PC-9 (cell line): ENCODE data around the gene FAM43B. TPM values are rescaled to one million over a fixed set of nuclear protein-coding genes. Genes with fewer than 3 reads are reported as not detected.

Experiments
- BruUV-seq: library from RNA; stranded (reverse); fragments of 400-500 nt; replicated peaks from 2 replicates; lab custom pipeline; 2021; lab: Mats Ljungman, UMichigan
- CTCF ChIA-PET: fragments of 300-600 bp; sonication (Branson Sonifier 250); formaldehyde crosslinking; loops from one replicate; lab custom pipeline; 2022; ENCODE audit warnings: antibody characterized with exemption; lab: Charles Lee
- POLR2A ChIA-PET: fragments of 300-600 bp; sonication (Branson Sonifier 250); formaldehyde crosslinking; loops from one replicate; lab custom pipeline; 2022; ENCODE audit warnings: antibody characterized with exemption; ENCODE audit not compliant: unreplicated experiment; lab: Charles Lee
- DNase-seq, 2 experiments: peaks; one replicate each; pipeline versions ENCODE4 v3.0.0 to v3.0.0-alpha.2; 2015 to 2022; ENCODE audit warnings: mixed read lengths in 1 of 2
- H2AFZ ChIP-seq: fragments of 200-600 bp; sonication (generic); 2 replicates; pipeline ENCODE4 v1.8.1; 2017; ENCODE audit warnings: antibody characterized with exemption
- H3F3A ChIP-seq: fragments of 200-600 bp; sonication (generic); 2 replicates; pipeline ENCODE4 v1.8.1; 2017; ENCODE audit warnings: antibody characterized with exemption, mild to moderate bottlenecking, low read depth; ENCODE audit not compliant: insufficient read depth
- H3K27ac ChIP-seq: fragments of 200-600 bp; sonication (generic); 2 replicates; pipeline ENCODE4 v1.6.1; 2016; ENCODE audit warnings: mixed run types
- H3K27me3 ChIP-seq: fragments of 200-600 bp; sonication (generic); 2 replicates; pipeline ENCODE4 v1.6.1; 2016; ENCODE audit warnings: low read depth, mixed run types; ENCODE audit not compliant: insufficient read depth
- H3K36me3 ChIP-seq: fragments of 200-600 bp; sonication (generic); 2 replicates; pipeline ENCODE4 v1.6.1; 2016; ENCODE audit warnings: low read depth, mixed run types
- H3K4me1 ChIP-seq: fragments of 200-600 bp; sonication (generic); replicated peaks from 2 replicates; pipeline ENCODE4 v1.6.1; 2016; ENCODE audit warnings: mixed run types; ENCODE audit not compliant: insufficient read depth
- H3K4me2 ChIP-seq: fragments of 200-600 bp; sonication (generic); 2 replicates; pipeline ENCODE4 v1.6.1; 2017; ENCODE audit warnings: mixed run types
- H3K4me3 ChIP-seq: fragments of 200-600 bp; sonication (generic); 2 replicates; pipeline ENCODE4 v1.6.1; 2016; ENCODE audit warnings: mixed run types
- H3K79me2 ChIP-seq: fragments of 200-600 bp; sonication (generic); 2 replicates; pipeline ENCODE4 v1.6.1; 2017; ENCODE audit warnings: low read depth, mixed run types
- H3K9me2 ChIP-seq: fragments of 200-600 bp; sonication (generic); 2 replicates; pipeline ENCODE4 v1.8.1; 2017; ENCODE audit warnings: mild to moderate bottlenecking; ENCODE audit not compliant: insufficient read depth
- H3K9me3 ChIP-seq: fragments of 200-600 bp; sonication (generic); 2 replicates; pipeline ENCODE4 v1.8.1; 2016; ENCODE audit warnings: low read depth; ENCODE audit not compliant: insufficient read depth
- H4K20me1 ChIP-seq: fragments of 200-600 bp; sonication (generic); 2 replicates; pipeline ENCODE4 v1.8.1; 2017; ENCODE audit not compliant: insufficient read depth
- CTCF ChIP-seq: fragments of 200-600 bp; sonication (generic); conservative IDR thresholded peaks from 2 replicates; pipeline ENCODE4 v1.6.1; 2017; ENCODE audit warnings: mixed run types, antibody characterized with exemption, mild to moderate bottlenecking, moderate library complexity
- EZH2 ChIP-seq: fragments of 200-600 bp; sonication (generic); IDR thresholded peaks from 2 replicates; pipeline ENCODE4 v1.8.0; 2017; ENCODE audit warnings: antibody characterized with exemption, low read depth
- intact Hi-C: fragments of 100-400 bp; cut with micrococcal nuclease; formaldehyde crosslinking; loops from one replicate; pipeline ENCODE4 v1.10.0; 2022; ENCODE audit not compliant: unreplicated experiment
- total RNA-seq: library from RNA; stranded (reverse); gene quantifications from 2 replicates; pipeline ENCODE4 v1.2.3, GENCODE V29; 2021

Gene FAM43B
- total RNA-seq, 1 experiment from 2014 or later, result not detected

- Histone ChIP-seq H2AFZ (no peak overlapping the region), H3K27ac (no peak overlapping the region), H3K9me2 (no peaks in the 10 kb centered on the region), H3K4me3 (no peak overlapping the region), H3K79me2 (no peaks in the 10 kb centered on the region), H4K20me1 (no peaks in the 10 kb centered on the region), H3K4me2 (peak overlapping the region; percentile 44; the same call in 1 of the 2 replicates), H3K27me3 (no peaks in the 10 kb centered on the region), H3F3A (no peaks in the 10 kb centered on the region), H3K4me1 (no peaks in the 10 kb centered on the region), H3K9me3 (no peaks in the 10 kb centered on the region), H3K36me3 (no peaks in the 10 kb centered on the region)
- BruUV-seq, result no TSS peak
- intact Hi-C loops, result loop anchor here (1.0 to 5.0 kb wide), 3 partner anchors 118 to 673 kb away; partner anchors contain the start of gene SH2D5
- DNase-seq, result peak; percentile 56 to 76
- peak; percentile 88 for TF ChIP-seq CTCF
- TF ChIP-seq EZH2, result no peak
- POLR2A ChIA-PET, result no interaction called here
- CTCF ChIA-PET, result interaction anchor here (0.8 kb wide), 1 partner anchor 138 kb away, joined by 10 read pairs; no protein-coding TSS in a partner anchor
These were observed 30.2 kb upstream of the FAM43B start for GRCh38 chr1:20521960-20522861.

GRCh38 chr1:20526267-20526666, 26.1 kb upstream of the FAM43B start:
- no peak overlapping the region for H3K4me3 ChIP-seq
- POLR2A ChIA-PET, result no interaction called here
- DNase-seq, result no peak
- peaks cover 2% of the 10 kb centered on the region; the same call in 1 of the 2 replicates for H3F3A ChIP-seq
- H3K27ac ChIP-seq, result no peak overlapping the region
- H2AFZ ChIP-seq, result no peak overlapping the region
- no peaks in the 10 kb centered on the region for H3K9me2 ChIP-seq
- CTCF ChIA-PET, result no interaction called here
- intact Hi-C loops, result no loop called here
- no peaks in the 10 kb centered on the region for H3K9me3 ChIP-seq
- no peaks in the 10 kb centered on the region for H4K20me1 ChIP-seq
- no peak for TF ChIP-seq CTCF
- no peak for TF ChIP-seq EZH2
- no peaks in the 10 kb centered on the region for H3K79me2 ChIP-seq
- peaks cover 2% of the 10 kb centered on the region; the same call in 1 of the 2 replicates for H3K4me1 ChIP-seq
- no peaks in the 10 kb centered on the region for H3K27me3 ChIP-seq
- H3K36me3 ChIP-seq, result no peaks in the 10 kb centered on the region
- no peak overlapping the region for H3K4me2 ChIP-seq
- no TSS peak for BruUV-seq

DNA sequence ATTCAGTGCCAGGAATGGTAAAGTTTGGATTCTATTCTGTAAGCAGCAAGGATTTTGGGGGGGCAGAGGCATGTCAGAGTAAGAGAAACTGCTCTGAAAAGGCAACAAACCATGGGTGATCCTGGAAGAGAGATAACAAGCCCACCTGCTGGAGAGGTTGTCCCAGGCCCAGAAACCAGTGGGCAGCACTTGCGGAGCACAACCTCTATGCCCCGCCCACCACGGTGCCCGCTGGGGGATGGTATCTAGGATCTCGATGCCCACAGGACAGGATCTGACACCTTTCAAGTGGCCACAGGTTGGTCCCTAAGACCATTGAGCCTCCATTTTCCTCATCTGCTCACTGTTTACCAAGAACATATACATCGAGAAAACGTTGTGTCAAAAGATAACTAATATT, 24.2 kb upstream of the FAM43B start:
- Histone ChIP-seq H3K36me3 (no peaks in the 10 kb centered on the region), H3K9me3 (no peaks in the 10 kb centered on the region), H3K9me2 (no peaks in the 10 kb centered on the region), H3K4me1 (peaks cover 8% of the 10 kb centered on the region; the same call in 1 of the 2 replicates), H2AFZ (no peak overlapping the region), H3K27ac (no peak overlapping the region), H3K4me3 (no peak overlapping the region), H3K4me2 (no peak overlapping the region), H4K20me1 (no peaks in the 10 kb centered on the region), H3F3A (peaks cover 5% of the 10 kb centered on the region; the same call in 1 of the 2 replicates), H3K27me3 (no peaks in the 10 kb centered on the region), H3K79me2 (no peaks in the 10 kb centered on the region)
- no TSS peak for BruUV-seq
- intact Hi-C loops, result no loop called here
- TF ChIP-seq CTCF (no peak), EZH2 (no peak)
- DNase-seq, result no peak
- ChIA-PET CTCF (no interaction called here), POLR2A (no interaction called here)
